AG10803 (cell line): ENCODE results near the gene PRRC2A.

Experiments
- DNase-seq: peaks from one replicate; pipeline ENCODE4 v3.0.0; 2010; ENCODE audit warnings: low read depth
- H3K4me3 ChIP-seq: 2 replicates; pipeline ENCODE4 v1.5.1; 2011; ENCODE audit warnings: mild to moderate bottlenecking, low read length, control low read depth
- TF ChIP-seq, protein P1 (sequence below): conservative IDR thresholded peaks from 2 replicates; pipeline ENCODE4 v1.5.1; 2011; ENCODE audit warnings: mild to moderate bottlenecking, low read length, control low read depth, inconsistent platforms

The PRRC2A gene

DNA sequence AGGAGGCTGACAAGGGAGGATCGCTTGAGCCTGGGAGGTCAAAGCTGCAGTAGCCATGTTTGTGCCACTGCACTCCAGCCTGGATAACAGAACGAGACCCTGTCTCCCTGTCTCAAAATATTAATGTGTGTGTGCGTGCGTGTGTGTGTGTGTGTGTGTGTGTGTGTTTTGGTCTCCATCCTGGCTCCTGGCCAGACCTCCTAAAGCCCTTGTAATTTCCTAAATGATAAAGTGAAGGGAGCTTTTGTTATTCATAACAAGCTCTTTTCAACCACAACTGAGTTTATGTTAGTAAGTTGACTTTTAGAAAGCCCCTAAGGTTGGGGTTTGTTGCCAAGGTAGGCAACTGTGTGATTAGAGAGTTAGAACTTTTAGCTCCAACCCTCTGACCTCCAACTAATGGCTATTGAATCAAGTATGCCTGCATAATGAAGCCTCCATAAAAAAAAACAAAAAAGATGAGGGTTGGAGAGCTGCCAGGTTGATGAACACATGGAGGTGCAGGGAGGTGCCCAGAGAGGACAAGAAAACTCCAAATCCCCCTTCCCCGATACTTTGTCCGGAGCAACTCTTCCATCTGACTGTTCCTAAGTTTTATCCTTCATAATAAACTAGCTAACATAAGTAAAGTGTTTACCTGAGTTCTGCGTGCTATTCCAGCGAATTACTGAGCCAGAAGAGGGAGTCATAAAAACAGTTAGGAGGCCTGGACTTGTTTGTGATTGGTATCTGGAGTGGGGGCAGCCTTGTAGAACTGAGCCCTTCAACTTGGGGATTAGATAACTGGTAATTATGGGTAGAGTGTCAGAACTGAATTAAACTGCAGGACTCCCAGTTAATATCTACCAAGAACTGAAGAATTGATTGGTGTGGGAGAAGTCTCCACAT lies 10.8 kb upstream of the PRRC2A start:
- H3K4me3 ChIP-seq: no peak overlapping the region
- TF ChIP-seq, protein P1, sequence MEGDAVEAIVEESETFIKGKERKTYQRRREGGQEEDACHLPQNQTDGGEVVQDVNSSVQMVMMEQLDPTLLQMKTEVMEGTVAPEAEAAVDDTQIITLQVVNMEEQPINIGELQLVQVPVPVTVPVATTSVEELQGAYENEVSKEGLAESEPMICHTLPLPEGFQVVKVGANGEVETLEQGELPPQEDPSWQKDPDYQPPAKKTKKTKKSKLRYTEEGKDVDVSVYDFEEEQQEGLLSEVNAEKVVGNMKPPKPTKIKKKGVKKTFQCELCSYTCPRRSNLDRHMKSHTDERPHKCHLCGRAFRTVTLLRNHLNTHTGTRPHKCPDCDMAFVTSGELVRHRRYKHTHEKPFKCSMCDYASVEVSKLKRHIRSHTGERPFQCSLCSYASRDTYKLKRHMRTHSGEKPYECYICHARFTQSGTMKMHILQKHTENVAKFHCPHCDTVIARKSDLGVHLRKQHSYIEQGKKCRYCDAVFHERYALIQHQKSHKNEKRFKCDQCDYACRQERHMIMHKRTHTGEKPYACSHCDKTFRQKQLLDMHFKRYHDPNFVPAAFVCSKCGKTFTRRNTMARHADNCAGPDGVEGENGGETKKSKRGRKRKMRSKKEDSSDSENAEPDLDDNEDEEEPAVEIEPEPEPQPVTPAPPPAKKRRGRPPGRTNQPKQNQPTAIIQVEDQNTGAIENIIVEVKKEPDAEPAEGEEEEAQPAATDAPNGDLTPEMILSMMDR: no peak
- DNase-seq: no peak

DNA sequence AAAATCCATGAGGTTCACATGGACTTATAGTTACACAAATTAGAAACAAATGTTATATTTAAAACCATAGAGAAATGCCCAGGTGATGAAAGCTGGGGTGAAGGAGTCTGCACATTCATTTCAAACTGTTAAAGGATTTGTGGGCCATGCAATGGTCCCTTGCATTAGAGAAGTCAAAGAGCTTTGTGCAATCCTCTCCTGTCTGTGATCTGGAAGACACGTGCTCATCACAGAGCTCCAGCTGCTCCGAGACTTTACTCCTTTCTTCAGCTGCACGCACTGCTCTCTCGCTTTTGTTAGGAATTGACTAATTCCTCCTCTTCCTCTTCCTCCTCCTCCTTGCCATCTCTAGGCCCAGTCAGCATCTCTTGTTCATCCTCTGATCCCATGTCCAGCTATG lies 9.5 kb upstream of the PRRC2A start:
- TF ChIP-seq, protein P1: no peak
- DNase-seq: peak; percentile 78
- no peak overlapping the region for H3K4me3 ChIP-seq

DNA sequence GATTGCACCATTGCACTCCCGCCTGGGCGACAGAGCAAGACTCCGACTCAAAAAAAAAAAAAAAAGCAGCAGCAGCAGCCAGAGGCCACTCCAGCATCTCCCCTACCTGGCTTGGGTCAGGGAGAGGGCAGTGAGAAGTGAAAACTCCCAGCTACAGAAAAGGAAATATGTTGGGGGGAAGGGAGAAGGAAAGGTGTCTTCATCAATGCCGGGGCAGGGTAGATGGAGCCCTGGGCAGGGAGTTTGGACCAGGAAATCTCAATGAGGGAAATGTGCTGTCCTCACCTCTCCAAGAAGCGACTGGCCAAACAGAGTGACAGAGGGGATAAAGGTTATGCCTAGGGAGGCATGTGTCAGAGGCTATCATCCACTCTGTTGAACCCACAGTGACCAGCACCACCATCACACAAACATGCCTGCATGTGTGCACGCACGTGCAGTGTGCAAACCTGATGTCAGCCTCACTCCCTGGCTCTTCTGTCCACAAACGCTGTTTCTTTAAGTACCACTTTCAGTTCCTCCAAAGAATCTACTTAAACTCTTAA lies 6.4 kb upstream of the PRRC2A start:
- TF ChIP-seq, protein P1: no peak
- H3K4me3 ChIP-seq: no peak overlapping the region
- no peak for DNase-seq

DNA sequence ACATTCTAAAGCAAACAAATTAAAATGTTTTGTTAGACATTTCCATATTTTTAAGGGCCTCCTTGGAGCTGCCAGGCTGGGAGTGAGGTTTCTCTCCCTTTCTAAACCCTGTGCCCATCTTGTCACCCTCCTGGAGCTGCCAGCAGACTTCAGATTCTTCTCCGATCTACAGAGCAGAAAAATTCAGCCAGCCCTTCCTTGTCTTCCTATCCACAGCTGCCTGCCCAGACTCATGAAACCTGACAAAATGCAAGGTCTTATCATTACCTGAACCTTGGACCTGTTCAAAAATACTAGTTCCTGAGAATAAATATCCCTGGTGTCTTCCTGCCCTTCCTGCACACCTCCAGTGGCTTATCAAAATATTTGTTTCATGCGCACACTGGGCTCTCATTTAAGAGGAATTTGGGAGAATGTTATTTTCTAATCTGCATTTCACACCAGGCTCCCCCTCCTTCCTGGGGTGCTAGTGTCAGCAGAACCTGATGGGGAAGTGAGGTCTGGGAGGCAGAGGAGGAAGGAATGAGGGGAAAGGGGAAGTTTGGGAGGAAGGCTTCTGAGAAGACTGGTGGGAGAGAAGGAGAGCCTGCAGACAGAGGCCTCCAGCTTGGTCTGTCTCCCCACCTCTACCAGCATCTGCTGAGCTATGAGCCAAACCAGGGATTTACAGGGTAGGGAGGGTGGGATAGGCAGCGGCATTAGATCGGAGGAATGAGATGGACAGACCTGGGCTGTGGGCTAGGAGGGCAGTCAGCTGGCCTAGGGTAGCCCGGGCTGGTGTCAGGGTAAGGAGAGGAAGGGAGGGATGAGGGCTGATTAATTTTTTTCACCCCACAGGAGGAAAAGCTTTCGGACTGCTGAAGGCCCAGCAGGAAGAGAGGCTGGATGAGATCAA lies 5.6 kb upstream of the PRRC2A start, which contains the start of gene AIF1:
Gene AIF1 (plus strand): TSS at position 551 of the 895 bp plus-strand sequence. CDS start 96 bp downstream, at position 647.
- no peak for DNase-seq
- no peak within 1 kb of the TSS for H3K4me3 ChIP-seq
- TF ChIP-seq, protein P1: no peak

DNA sequence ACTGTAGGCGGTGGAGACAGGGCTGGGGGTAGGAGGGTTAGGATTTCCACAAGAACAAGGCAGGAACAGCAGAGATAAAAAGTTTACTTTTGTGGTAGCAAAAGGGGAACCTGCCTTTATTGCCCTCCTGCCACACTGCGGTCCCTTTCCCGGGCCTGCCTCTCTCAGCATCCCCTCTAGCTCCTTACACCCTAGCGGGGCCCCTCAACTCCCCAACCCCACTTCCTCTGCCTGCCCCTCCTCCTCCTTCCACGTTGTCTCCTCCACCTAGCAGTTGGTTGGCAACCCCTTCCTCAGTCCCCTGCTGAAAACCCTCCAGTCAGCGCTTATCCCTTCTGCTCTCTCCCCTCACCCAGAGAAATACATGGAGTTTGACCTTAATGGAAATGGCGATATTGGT lies 4.8 kb upstream of the PRRC2A start:
- TF ChIP-seq, protein P1: no peak
- H3K4me3 ChIP-seq: no peak overlapping the region
- no peak for DNase-seq

DNA sequence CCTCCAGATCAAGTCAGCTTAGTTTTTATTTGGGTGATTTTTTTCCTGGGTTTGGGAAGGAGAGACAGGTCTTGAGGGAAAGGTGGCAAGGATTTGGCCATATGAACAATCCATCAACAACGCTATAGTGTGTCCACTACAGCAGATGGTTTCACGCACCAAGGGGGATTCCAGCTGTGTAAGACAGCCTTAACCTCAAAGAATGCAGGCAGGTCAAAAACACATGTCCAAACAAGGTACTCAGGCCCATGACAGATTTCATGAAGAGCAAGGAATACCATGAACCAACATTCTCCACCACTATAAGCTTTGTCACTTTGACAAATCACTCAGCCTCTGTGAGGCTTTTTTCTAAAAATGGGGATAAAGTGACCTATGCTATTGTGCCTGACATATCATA lies 3.5 kb upstream of the PRRC2A start:
- no peak for DNase-seq
- TF ChIP-seq, protein P1: no peak
- no peak overlapping the region for H3K4me3 ChIP-seq
